Suppressor macrophage treated with lipopolysaccharide for 1 hour (primary cell): Measurements from ENCODE around the gene DNAH5.
A peak's percentile ranks its signal among the peaks of the same experiment; 100 is the strongest.

ENCODE experiments used
- DNase-seq, 3 donors: peaks; one replicate each; pipeline ENCODE4 v3.0.0-alpha.2; 2020 to 2022

Gene DNAH5

DNA sequence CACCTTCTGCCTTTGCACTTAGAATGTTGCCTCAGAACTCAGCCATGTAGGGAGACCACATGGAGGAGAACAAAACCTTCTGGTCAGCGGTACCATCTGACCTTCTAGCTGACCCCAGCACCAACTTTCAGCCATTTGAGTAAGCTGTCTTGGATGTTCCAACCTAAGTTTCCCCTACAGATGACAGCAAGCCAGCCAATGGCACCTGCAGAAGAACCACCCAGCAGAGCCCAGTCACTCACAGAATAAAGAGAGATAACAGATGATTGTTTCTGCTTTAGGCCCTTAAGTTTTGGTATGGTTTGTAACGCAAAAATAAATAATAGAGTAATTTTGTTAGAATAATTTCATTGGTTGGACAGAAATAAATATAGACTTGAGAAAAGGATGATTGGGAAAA is 10.4 kb downstream of the DNAH5 start:
- DNase-seq: no peak

DNA sequence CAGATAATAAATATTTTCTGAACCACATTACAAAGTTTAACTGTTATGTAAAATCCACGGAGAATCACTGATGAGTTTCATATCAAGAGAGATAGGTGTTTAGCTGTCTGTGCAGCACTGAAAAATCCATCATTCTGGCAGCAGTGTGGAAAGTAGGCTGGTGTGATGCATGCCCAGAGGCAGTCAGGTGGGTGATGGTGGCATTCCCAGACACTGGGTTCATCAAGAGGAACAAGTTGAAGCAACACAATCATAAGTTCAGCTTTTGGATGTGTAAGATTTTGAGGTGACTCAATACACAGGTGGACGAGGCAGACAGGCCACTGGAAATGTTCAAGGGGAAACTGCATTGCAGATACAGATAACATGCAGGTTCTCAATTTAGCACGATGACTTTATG is 11.9 kb downstream of the DNAH5 start:
- no peak for DNase-seq

DNA sequence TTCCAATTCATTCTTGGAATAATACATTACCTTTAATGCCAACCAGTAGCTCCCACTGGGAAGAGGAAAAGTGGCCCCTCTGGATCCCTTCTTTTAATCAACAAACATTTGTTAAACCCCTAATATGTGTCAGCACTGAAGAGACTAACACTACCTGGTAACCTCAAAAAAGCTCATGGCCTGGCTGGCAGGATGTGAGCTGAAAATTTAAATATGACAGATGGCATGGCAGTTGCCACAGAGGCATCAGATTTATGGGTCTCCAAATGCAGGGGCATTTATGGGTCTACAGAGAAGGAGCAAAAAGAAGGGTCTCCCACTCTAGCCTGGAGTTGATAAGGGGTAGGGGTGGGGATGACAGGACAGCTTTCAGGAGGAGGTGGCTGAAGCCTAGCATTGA is 12.5 kb downstream of the DNAH5 start:
- no peak for DNase-seq

DNA sequence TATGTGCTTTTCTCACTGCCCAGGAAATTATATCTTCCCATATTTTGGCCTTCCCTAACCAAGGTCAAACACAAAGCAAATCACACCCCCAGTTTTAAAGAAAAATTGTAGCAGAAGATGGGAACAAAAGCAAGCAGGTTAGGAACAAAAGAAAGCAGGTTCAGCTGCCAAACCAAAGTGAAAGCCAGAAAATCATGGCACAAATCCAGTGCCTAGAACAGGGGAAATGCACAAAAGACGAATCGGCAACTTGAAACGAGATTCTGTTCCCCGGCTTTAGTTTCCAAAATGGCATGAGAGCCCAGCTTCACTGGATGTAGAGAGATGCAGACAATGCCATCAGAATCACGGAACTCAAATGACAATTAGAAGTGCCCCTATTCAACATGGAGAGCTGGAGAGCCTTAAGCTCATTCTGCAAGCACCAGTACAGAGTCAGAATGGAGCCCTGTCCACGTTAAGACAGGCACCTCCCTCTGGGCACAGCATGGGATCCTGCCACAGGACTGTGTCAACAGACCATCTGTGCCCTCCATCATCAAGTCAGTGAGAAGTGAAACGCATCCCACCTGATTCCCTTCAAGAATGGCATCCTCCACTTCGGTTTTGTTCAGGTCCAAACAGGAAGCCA is 13.8 kb downstream of the DNAH5 start:
- DNase-seq: no peak

DNA sequence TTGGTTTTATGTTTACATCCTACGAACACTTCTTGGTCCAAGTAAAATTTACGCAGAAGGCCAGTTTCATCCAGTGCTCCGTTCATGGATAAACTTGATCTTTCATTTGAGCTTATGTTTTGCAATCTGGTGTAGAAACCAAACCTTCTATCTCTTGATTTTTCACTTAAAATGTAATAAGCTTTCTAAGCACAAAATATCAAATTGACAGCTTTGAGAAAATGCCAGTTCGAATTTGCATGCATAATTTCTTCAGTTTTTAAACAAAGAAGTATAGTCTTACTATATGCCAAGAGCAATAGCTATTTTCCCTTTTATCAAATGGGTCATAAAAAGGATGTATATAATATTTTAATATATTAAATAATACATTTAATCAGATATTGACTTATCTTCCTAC is 17.8 kb downstream of the DNAH5 start:
- DNase-seq: no peak

DNA sequence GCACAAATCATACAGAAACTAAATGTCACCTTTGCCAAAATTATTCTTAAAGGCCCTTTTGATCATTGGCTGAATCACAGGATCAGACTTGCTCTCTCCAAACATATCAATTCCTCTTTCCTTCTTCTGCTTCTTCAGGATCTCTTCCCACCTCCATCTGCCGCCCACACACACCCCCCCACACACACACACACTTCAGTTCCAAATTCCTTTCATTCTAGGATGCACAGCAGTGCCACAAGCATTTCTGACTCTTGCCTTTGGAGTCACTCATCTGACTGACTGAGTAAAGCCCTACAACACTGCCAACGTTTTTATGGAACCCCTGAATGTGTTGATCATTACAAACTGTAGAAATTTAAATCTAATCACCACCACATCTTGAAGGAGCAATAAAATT is 22.9 kb downstream of the DNAH5 start:
- no peak for DNase-seq

DNA sequence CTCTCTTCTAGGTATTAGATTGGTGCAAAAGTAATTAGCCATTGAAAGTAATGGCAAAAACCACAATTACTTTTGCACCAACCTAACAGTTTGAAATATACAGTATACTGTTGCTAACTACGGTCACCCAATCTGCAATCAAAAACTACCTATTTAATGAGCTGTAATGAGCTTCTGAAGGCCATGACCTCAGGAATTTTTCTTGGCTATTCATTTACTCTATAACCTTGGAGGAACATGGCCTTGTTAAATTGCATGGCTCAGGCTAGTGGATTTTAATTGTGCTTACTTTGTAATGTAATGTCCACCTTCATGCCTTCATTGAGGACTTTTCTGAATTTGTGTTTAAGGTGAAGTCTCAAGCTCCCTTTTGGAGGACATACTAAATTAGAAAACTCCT is 24.7 kb downstream of the DNAH5 start:
- DNase-seq: no peak

DNA sequence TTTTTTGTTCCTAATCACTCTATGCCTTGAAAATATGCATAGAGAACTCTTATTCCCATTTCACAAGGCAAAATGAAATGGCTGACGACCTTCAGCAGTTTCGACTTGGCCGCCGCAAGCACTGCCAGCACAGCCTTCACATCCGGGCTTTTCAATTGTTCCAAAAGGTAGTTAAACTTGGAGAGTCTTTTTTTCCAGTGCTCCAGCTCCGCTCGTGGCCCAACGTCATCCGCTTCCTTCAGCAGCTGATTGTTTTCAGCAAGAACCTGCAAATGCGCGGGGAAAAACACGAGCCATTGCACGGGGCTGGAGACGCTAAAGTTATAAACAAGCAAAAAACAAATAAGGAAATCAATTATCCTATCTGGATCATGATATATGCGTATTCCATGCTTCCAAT is 25.4 kb downstream of the DNAH5 start:
- DNase-seq: no peak

DNA sequence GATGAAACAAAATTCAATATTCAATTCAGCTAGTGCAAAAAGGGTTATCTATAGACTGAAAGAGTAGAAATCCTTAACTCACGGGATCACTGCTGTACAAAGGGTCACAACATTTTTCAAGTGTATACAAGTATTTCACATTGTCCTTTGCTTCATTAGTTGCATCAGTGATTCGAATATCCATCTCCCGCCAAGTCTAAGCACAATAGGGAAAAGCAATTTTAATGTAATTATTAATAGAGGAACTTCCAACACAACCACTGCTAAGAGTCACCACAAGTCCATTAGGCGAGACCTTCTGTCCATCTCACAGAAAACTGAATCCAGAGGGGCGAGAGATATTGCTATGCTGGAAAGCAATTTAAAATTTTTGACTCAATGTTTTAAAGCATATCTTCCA is 27.4 kb downstream of the DNAH5 start:
- DNase-seq: no peak

DNA sequence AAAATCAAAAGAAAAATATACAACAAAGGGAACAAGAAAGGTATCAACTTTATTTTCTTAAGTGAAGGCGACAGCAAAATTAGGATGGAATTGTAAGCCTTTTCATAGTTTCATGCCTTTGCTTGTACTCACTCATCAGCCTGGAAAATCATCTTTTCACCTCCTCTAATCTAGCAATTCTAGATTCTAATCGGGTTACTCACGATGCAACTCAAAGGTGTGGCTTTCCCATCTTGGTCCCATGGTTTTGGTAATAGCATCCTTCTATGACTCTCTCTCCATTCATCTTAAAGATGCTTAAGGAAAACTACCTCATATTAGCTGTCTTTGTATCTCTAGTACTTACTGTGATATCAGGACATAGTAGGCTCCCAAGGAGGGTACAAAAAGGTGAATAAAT is 30.5 kb downstream of the DNAH5 start:
- no peak for DNase-seq

DNA sequence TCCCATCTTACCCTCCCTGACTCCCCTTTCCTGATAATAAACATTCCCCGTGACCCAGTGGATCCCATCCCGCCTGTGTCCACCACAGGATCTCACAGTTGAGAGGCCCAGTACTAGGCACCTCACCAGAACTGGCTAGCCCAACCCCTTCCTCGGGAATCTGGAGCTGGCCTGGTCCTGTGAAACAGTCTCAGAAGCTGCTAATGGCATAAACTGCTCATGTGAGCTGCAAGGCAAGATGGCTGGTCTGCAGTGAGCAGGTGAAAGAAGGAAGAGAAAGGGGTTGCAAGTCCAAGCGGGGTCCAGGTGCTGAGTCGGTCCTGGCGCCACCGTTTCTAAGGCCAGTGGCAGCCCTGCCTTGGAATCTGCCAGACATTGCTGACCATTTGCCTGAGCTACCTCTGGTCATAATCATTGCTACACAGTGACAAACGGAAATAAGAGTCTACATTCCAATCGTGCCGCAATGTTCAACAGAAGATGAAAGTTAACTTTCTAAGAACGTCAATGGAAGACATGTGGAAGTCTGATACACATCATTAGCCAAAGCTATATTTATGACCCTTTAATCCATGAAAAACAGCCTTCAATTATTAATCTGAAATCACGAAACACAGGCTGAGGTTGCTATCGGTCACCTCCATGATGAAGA is 33.7 kb downstream of the DNAH5 start:
- no peak for DNase-seq

DNA sequence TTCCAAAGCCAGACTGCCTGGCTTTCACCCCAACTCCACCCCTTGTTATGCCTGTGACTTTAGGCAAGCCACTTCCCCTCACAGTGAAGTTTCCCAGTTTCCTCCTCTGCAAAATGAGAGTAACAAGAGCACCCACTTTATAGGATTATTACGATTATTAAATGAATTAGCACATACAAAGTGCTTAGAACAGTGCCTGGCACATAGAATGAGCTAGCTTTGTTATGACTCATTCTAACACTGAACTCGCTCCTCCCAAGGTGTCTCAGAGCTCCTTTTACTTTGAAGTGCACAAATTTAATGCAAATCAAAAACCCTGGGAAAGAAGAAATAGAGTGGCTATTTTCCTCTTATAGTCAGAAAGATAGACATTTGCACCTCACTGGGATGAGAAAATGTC is 34.3 kb downstream of the DNAH5 start:
- no peak for DNase-seq

DNA sequence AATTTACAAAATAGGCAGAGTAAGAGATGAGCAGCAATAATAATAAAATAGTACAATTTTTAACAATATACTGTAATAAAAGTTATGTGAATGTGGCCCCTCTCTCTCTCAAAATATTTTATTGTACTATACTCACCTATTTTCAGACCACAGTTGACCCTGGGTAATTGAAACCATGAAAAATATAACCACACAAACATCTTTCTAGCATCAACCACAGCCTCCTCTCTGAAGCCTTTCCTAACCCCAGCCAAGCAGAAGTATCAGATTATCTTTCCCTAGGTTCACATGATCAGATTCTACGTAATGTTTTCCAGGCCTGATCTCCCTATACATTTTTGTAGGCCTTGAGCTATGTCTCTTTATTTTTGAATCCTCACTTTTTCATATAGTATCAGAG is 35.2 kb downstream of the DNAH5 start:
- DNase-seq: no peak

DNA sequence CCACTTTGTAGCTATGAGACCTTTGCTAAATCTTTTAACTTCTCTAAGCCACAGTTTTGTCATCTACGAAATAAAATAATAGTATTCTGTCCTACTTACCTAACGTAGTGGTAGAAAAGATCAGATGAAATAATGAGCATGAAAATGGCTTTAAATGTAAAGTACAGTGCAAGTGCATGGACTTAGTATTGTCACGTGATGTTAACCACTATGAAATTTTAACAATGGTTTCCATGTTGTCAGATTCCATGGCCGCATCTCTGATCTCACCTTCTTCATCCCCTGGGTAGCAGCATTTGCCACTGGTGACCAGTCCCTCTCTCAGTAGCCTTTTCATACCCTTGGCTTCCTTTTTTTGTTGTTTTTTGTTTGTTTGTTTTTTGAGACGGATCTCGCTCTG is 45.9 kb downstream of the DNAH5 start:
- no peak for DNase-seq

DNA sequence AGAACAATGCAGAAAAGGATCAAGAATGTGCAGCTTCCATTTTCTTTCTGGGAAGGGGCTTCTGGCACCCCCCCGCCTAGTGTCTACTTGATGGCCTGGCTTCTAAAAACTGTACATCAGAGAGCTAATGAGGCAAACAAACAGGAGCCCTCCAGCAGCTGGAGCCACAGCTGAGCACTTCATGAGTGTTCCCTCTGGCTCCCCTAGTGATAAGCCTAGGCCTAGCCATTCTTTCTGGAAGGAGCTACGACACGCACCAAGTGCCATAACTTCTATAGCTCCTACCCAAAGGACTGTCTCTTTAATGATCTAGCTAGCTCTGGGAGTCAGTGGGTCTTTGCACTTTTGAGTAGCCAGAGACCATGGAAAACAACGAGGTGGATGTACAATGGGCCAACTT is 66.1 kb downstream of the DNAH5 start:
- no peak for DNase-seq

DNA sequence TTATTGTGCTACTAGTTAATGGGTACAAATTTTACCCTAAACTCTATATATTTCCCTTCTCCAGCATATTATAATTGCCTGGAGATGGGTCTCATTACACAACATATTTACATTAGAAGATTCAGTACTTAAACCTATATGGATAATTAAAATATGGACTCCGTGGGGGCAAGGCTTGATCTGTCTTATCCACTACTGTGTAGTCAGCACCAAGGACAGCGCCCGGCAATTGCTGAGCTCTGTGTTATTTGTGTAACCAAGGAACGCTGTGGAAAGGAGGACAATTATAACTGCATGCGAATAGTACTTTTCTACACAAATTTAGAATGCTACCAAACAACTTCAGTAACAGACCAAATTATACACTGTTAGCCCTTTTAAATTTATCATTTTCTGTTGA is 77.7 kb downstream of the DNAH5 start:
- peak in 2 of 3 donors; percentile 3 to 11 for DNase-seq

DNA sequence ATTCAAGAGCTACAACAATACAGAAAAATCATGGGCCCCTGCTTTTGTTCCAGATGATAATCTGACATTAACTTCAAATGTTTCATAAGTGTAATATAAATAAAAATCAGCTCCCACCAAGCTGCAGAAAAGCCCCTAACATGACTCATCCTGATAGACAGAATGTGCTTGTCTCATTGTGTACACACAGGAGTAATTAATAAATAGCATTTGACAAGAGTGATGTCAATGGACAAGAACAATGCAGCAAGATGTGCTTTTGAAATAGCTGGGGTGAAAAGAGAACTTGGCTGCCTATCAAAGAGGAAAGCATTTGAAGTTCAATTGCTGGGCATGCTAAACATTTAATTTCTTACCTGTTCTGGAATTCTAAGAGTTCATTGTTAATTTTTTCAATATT is 79.2 kb downstream of the DNAH5 start:
- no peak for DNase-seq

DNA sequence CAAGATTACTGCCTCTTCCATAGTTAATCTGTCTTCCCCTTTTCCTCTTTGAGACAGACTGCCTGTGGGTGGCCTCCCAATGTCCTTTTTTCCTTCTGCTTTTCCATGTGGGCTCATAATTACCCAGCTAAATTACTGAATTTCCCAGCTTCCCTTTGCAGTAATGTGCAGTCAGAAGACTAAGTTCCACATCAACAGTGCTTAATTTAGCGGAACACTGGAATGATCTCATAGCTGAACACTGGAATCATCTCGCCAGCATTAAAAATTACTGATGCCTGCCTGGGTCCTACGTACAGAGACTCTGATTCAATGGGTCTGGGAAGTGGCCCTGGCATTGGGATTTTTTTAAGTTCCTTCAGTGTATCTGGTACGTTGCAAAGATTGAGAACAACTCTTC is 84.3 kb downstream of the DNAH5 start:
- no peak for DNase-seq

DNA sequence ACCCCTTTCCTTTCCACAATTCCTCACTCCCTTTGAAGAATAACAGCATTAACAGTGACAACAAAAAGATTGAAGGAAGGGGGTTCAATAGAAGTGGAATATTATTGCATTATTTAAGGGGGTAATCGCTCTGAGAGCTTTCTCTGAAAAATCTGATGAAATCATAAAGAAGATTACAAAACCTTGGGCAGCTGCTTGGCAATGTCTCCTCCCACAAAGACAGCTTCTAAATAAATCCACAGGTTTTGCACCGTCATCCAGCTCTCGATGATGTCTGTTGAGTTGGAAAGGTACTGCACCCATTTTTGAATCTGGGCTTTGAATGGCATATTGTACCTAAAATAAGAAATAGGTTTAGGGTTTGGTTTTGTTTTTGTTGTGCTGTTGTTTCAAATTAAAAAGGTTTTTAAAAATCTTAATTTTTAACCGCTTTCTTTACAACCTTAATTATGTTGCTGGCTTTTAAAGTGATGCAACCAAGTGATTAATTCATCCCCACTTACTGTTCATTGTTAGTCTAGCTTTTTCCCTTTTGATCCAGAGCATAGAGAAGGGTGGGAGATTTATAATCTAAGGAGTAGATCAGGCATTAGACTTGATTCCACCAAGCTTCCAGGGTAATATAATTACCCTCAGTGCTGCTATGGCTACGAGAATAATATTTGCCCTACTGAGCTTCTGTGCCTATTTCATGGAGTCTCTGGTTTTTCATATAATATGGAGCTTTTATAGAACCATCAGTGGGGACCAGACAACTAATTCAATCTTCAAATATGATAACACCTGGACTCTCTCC is 85.0 kb downstream of the DNAH5 start:
- DNase-seq: no peak

DNA sequence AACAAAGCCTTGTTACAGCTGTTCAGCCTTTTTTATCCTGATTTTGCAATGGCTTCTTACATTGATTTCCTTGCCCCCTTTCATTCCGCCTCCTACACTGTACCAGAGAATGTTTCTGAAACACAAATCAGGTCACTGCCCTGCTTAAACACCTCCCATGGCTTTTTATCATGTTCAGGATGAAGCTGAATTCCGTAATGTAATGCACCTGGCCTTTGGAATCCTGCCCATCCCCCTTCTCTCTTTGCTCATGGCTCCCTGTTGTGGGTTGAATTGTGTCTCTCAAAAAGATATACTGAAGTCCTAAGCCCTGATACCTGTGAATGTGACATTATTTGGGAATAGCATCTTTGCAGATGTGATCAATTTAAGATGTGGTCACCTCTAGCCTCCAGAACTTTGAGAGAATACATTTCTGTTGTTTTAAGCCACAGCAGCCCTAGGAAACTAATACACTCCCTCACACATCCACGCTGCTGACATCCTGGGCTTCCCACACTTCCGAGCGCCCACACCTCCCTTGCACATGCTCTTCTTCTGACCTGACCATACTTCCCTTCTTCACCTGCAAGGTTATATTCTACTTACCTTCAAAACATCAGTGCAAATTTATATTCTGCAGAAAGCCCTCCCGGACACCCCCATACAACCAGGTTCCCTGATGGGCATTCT is 101.2 kb downstream of the DNAH5 start:
- no peak for DNase-seq

DNA sequence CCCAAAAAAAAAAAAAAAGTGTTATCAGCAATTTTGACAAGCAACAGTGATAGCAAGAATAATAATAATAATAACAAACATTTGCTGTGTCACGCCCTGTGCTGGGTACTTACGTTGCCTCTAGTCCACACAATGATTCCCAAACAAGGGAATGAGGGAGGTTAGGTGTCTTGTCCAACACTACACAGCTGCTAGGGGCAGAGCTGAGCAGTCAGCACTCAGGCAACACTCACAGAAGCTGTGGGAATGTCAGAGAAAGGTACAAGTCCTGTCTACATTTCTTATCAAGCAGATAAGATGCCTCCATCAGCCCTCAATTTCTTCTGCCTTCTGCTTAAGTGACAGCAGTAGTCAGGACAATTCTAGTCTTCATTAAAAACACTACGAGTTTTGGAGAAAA is 111.0 kb downstream of the DNAH5 start:
- no peak for DNase-seq

DNA sequence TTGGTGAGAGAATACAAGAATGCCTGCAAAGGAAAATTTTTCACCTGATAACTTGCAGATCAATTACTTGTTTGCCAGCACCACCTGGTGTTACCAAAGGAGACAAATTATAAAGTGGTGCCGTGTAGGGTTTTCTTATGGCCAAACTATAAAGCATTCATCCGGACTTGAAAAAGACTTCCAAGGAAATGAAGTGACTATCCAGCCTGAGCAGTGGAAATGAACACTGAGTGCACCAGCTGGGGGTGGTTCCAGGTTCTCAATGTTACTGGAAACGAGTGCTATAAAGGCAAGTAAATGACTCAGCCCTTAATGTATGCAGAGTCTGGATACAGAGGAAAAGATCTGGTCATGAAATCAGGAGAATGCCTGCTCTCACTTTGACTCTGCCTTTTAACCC is 113.1 kb downstream of the DNAH5 start:
- no peak for DNase-seq

DNA sequence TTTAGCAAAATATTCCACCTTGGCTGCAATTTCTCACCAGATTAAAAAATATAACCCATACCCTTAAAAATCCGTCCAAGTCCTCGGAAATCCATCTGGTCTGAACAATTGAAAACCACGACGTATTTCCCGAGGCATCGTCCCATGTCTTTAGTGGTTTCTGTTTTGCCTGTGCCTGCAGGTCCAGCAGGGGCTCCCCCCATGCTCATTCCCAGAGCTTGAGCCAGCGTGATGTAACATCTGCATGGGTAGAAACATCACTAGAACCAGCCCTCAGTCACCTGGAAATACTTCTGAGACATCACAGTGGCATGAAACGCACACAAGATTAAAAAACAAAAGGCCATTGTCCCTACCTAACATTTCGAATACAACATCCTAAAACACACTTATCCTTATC is 114.0 kb downstream of the DNAH5 start:
- no peak for DNase-seq

DNA sequence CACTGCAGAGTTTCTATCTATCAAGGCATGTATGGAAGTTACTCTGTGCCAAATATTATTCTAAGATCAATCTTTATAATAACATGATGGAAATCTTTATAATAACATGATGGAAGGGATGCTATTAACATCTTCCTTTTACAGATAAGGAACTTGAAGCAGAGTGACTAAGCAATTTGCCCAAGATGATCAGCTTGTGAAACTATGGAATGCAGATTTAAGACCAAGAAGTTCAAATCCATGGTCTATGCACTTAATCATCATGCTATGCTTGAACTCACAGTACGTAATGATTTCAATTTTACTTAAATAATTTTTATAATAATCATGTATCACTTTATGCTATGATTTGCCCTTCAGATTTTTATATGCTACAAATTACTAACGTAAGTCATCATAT is 123.1 kb downstream of the DNAH5 start:
- DNase-seq: no peak
